HG02610 (cell line): ENCODE data around the gene PRAMEF17.
"Not testable (repeated sequence)": the region's sequence is repeated elsewhere in the genome, so short reads cannot be mapped to it uniquely, and the experiment has no call there.

Source experiments
- ATAC-seq: cut with Tn5 transposase; IDR thresholded peaks from one replicate; pipeline ENCODE4 v1.9.1; 2021; ENCODE audit warnings: mild to moderate bottlenecking, moderate library complexity; ENCODE audit not compliant: unreplicated experiment

PRAMEF17 gene

DNA sequence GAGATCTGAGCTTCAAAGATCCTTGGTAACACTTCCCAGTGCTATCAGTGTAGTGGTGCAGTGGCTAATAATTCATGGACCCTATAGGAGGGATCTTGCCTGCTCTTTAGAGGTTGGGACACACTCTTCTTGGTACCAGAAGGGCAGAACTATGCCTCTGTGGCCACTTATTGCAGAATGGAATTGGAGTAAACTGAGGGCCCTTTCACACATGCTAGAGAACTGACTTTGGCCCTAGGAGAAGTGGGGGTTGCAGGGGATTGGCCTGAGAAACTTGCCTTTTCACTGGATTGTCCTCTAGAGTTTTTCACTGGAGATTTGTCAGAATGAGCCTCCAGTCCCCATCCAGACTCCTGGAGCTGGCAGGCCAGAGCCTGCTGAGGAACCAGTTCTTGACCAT is at the start of gene PRAMEF17:
Gene PRAMEF17, plus strand, starts transcription at position 301 of the 400 bp plus-strand sequence. Its CDS starts 26 bp downstream, at position 327.
- not testable (repeated sequence) for ATAC-seq

- ATAC-seq = not testable (repeated sequence)
Measured at GRCh38 chr1:13342496-13342895, 46.9 kb upstream of the PRAMEF17 start.

DNA sequence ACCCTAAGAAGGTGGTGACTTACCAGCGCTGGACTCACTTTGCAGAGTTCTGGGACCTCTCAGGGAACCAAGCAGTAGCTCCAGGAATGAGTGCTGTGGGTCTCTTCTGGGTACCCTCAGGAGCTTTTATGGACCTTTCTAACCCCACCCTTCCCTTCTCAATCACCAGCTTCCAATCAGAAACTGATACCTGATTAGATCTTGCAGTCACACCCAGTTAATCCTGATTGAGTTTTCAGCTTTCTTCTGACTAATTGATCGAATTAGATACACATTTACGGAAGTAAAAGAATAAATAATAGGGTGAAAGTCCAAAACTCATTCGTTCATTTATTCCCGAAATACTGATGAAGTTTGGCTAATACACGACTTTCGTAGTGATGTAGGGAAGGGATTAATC is 42.4 kb upstream of the PRAMEF17 start, which contains the start of gene PRAMEF14:
Gene PRAMEF14, minus strand, starts transcription at position 101 of the 400 bp plus-strand sequence. CDS start 1,820 bp downstream, outside the sequence.
- ATAC-seq = not testable (repeated sequence)

DNA sequence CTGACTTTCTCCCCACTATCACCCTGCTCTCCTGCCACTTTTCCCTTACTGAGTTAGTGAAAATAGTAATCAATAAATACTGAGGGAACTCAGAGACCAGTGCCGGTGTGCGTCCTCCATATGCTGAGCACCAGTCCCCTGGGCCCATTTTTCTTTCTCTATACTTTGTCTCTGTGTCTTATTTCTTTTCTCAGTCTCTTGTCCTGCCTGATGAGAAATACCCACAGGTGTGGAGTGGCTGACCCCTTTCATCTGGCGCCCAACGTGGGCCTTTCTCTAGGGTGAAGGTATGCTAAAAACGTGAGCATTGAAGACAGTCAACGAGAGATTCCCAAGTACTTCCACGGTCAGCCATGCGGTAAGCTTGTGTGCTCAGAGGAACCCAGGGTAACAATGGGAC is 36.0 kb upstream of the PRAMEF17 start:
- not testable (repeated sequence) for ATAC-seq

DNA sequence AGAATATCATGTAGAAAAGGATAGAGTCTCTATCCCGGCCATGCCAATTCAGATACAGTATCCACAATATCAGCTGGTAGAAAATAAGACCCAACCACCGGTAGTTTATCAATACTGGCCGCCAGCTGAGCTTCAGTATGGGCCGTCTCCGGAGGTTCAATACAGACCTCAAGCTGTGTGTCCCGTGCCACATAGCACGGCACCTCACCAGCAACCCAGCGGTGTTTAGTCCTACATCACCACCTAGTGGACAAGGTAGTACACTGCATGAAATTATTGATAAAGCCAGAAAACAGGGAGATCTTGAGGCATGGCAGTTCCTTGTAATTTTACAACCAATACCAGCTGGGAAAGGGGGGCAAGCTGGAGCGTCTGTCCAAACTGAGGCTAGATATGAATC is 35.0 kb upstream of the PRAMEF17 start:
- ATAC-seq = not testable (repeated sequence)

DNA sequence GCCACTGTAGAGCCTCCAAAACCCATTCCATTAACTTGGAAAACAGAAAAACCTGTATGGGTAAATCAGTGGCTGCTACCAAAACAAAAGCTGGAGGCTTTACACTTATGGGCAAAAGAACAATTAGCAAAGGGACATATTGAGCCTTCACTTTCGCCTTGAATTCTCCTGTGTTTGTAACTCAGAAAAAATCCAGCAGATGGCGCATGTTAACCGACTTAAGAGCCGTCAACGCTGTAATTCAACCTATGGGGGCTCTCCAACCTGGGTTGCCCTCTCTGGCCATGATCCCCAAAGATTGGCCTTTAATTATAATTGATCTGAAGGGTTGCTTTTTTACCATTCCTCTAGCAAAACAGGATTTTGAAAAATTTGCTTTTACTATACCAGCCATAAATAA is 32.7 kb upstream of the PRAMEF17 start:
- ATAC-seq = not testable (repeated sequence)

DNA sequence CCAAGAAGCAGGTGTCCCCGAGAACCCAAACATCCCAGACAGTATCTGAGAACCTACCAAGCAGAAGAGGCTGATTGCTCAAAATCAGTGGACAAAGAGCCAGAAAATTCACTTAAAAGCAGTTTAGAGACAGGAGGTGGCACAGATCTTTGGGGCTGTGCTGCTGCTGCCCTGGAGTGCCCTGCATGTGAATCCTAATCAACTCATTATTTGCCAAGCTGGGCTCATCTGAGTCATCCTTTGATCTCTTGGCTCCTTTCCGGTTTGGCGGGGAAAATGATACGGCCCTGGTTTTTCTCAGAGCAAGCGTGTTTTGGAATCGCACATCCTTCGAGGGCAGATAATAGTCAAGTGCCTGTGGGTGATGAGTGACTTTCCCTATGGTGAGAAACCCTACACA is 27.1 kb upstream of the PRAMEF17 start:
- ATAC-seq = not testable (repeated sequence)

GRCh38 chr1:13364928-13365327 is 24.5 kb upstream of the PRAMEF17 start:
- not testable (repeated sequence) for ATAC-seq

DNA sequence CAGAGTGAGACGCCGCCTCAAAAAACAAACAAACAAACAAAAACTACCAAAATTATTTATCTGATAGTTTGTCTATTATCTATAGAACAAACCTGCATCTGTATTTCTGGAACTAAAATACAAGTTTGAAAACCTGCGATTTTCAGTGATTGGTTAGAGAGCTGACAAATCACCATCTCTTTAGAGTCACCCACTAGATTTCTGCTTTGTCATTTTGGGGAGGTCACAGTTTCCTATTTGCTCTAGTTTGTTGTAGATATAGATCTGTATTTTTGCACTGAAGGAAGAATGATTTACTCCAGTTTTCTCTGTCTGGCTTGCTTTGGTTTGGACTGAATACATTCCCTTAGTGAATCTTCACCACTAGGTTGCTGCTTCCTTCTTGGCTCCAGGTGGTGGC is 22.9 kb upstream of the PRAMEF17 start:
- not testable (repeated sequence) for ATAC-seq

- not testable (repeated sequence) for ATAC-seq
Measured at GRCh38 chr1:13368544-13368943, 20.9 kb upstream of the PRAMEF17 start.

- not testable (repeated sequence) for ATAC-seq
Measured at GRCh38 chr1:13378983-13379382, 10.4 kb upstream of the PRAMEF17 start.

DNA sequence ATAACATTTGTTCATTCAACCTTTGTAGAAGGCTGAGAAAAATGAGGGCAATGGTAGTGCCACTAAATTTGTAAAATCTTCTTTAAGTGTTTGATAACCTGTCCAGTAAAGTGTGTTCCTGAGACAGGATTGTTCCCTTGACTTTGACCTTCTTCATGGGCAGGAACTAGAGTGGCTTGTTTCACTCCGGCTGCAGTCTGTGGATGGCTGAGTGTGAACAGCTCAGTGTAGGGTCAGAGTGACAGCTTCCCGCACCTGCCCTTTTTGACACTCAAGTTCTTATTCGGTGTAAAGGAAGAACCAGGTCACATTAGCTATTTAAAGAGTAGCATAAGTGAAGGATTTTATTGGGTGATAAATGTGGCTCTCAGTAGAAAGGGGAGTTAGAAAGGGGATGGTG is 9.1 kb upstream of the PRAMEF17 start:
- ATAC-seq = not testable (repeated sequence)

DNA sequence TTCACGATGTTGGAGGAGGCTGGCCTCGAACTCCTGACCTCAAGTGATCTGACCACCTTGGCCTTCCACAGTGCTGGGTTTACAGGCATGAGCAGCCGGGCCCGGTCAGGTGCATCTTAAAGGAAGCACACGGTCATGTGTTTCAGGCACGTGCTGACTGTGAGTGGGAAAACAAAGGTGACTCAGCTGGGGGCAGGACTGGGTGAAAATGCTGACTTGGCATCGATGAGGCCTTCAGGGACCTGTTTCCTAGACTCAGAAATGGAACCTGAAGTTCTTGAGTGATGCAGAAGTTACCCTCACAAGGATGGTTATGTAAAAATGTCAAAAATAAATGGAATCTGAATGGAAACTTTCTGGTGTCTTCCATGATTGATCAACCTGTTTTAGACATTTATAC is 3.6 kb downstream of the PRAMEF17 start:
- ATAC-seq = not testable (repeated sequence)

GRCh38 chr1:13394761-13395160 is 5.3 kb downstream of the PRAMEF17 start:
- not testable (repeated sequence) for ATAC-seq

DNA sequence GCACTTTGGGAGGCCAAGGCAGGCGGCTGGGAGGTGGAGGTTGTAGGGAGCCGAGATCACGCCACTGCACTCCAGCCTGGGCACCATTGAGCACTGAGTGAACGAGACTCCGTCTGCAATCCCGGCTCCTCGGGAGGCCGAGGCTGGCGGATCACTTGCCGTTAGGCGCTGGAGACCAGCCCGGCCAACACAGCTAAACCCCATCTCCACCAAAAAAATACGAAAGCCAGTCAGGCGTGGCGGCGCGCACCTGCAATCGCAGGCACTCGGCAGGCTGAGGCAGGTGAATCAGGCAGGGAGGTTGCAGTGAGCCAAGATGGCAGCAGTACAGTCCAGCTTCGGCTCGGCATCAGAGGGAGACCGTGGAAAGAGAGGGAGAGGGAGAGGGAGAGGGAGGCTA is 5.9 kb downstream of the PRAMEF17 start:
- not testable (repeated sequence) for ATAC-seq

DNA sequence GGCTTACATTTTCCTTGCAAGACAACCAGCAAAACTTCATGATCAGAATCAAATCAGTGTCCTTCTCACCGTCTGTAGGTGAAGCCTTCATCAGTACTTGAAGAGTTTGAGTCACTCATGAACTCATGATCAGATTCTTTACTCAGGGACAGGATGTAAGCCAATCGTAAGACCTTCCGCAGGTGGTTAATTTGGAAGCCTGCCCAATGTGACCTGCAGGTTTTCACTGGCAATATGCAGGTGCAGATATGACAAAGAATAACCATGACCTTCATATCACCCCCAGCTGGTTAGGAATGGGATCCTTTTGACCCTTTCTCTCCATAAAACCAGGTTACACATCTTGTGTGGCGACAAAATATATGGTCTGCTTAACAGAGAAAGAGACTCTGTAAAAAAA is 18.4 kb downstream of the PRAMEF17 start:
- ATAC-seq = no peak

GRCh38 chr1:13410150-13410549 is 20.7 kb downstream of the PRAMEF17 start, which contains the start of gene PRAMEF20:
PRAMEF20 (plus strand) TSS chr1:13410450; CDS start chr1:13416355, 5,905 bp downstream.
- ATAC-seq = not testable (repeated sequence)

DNA sequence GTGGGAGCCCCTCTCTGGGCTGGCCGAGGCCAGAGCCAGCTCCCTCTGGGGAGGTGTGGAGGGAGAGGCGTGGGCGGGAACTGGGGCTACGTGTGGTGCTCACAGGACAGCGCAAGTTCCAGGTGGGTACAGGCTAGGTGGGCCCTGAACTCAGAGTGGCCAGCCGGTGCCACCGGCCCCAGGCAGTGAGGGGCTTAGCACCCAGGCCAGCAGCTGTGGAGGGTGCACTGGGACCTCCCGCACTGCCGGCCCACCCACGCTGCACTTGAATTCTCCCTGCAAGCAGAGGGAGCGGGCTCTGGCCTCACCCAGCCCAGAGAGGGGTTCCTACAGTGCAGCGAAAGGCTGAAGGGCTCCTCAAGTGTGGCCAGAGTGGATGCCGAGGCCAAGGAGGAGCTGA is 41.1 kb downstream of the PRAMEF17 start:
- ATAC-seq = no peak

GRCh38 chr1:13432251-13432650 is 42.8 kb downstream of the PRAMEF17 start:
- ATAC-seq = no peak

DNA sequence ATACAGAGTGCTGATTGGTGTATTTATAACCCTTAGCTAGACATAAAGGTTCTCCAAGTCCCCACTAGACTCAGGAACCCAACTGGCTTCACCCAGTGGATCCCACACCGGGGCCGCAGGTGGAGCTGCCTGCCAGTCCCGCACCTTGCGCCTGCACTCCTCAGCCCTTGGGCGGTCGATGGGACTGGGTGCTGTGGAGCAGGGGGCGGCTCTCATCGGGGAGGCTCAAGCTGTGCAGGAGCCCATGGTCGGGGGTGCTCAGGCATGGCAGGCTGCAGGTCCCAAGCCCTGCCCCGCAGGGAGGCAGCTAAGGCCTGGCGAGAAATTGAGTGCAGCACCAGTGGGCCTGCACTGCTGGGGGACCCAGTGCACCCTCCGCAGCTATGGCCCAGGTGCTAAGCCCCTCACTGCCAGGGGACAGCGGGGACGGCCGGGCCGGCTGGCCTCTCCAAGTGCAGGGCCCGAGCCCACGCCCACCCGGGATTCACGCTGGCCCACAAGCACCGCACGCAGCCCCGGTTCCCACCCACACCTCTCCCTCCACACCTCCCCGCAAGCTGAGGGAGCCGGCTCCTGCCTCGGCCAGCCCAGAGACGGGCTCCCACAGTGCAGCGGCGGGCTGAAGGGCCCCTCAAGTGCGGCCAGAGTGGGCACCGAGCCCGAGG is 44.4 kb downstream of the PRAMEF17 start:
- not testable (repeated sequence) for ATAC-seq

DNA sequence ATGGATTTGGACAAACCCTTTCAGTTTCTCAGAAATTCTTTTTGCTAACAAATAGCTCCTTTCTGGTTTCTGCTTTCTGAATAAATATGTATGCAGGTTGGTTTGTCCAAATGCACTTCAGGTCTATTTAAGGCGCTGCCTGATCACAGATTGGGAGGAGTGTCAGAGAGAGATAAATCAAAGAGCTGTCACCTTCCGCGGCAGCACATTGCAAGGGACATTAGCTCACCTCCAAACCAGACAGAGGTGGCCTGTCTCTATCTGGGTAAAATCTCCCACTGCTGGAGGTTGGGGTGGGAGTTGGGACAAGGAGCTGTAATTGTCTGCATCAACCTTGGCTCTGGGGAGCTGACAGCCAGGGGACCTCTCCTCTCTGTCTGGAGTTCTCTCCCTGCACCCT is 46.0 kb downstream of the PRAMEF17 start:
- ATAC-seq = no peak

DNA sequence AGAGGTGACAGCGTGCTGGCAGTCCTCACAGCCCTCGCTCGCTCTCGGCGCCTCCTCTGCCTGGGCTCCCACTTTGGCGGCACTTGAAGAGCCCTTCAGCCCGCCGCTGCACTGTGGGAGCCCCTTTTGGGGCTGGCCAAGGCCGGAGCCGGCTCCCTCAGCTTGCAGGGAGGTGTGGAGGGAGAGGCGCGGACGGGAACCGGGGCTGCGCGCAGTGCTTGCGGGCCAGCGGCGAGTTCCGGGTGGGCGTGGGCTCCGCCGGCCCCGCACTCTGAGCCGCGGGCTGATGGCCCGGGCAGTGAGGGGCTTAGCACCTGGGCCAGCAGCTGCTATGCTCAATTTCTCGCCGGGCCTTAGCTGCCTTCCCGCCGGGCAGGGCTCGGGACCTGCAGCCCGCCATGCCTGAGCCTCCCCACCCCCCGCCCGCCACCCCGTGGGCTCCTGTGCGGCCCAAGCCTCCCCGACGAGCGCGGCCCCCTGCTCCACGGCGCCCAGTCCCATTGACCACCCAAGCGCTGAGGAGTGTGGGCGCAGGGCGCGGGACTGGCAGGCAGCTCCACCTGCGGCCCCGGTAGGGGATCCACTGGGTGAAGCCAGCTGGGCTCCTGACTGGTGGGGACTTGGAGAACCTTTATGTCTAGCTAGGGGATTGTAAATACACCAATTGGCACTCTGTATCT is 49.8 kb downstream of the PRAMEF17 start:
- ATAC-seq = not testable (repeated sequence)
